Measurements from ENCODE around the gene ATF6.

ATF6 gene

DNA sequence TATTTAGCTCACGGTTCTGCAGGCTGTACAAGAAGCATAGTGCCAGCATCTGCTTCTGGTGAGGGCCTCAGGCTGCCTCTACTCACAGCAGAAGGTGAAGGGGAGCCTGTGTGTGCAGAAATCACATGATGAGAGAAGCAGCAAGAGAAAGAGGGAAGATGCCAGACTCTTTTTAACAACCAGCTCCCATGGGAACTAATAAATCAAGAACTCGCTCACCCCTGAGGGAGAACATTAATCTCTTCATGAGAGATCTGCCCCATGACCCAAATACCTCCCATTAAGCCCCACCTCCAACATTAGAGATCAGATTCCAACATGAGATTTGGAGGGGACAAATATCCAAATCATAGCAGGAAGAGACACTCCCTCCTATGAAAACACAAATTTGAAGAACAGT, 183.4 kb downstream of the ATF6 start:
- no peak for TF ChIP-seq MYC (IDR thresholded peaks at IDR 0.05; ENCODE audit: low read depth, low read length)
- TF ChIP-seq, protein P1, sequence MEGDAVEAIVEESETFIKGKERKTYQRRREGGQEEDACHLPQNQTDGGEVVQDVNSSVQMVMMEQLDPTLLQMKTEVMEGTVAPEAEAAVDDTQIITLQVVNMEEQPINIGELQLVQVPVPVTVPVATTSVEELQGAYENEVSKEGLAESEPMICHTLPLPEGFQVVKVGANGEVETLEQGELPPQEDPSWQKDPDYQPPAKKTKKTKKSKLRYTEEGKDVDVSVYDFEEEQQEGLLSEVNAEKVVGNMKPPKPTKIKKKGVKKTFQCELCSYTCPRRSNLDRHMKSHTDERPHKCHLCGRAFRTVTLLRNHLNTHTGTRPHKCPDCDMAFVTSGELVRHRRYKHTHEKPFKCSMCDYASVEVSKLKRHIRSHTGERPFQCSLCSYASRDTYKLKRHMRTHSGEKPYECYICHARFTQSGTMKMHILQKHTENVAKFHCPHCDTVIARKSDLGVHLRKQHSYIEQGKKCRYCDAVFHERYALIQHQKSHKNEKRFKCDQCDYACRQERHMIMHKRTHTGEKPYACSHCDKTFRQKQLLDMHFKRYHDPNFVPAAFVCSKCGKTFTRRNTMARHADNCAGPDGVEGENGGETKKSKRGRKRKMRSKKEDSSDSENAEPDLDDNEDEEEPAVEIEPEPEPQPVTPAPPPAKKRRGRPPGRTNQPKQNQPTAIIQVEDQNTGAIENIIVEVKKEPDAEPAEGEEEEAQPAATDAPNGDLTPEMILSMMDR (IDR thresholded peaks at IDR 0.05; ENCODE audit: low read depth, low read length), result no peak
- TF ChIP-seq, protein P2, sequence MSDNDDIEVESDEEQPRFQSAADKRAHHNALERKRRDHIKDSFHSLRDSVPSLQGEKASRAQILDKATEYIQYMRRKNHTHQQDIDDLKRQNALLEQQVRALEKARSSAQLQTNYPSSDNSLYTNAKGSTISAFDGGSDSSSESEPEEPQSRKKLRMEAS (IDR thresholded peaks at IDR 0.05; ENCODE audit: low read depth, low read length), result no peak
- no peak for TF ChIP-seq POLR2A (IDR thresholded peaks at IDR 0.05; ENCODE audit: extremely low read depth, insufficient read length)
- H3K4me3 ChIP-seq (ENCODE audit: low read depth, low read length), result no peak overlapping the region
- no peak for DNase-seq (ENCODE audit: low read depth)

DNA sequence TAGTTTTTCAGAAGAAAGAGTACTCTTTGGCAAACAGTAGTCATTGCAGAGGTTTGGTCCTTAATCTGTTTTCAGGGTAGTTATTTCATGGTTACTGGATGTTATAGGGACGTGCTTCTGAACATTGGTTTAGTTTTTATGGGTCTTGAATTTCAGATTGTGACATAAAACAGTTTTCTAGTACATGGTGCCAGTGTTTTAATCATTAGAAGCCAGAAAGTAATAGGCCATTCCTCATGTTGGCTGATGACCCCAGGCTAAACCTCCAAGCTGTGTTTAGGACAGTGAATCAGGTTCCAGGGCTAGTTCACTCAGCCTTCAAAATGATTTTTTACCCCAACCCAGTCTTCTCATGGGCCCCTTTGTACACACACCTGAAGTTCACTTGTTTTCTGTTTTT, 184.3 kb downstream of the ATF6 start:
- DNase-seq (ENCODE audit: low read depth), result no peak
- no peak overlapping the region for H3K4me3 ChIP-seq (ENCODE audit: low read depth, low read length)
- TF ChIP-seq POLR2A (IDR thresholded peaks at IDR 0.05; ENCODE audit: extremely low read depth, insufficient read length) (no peak), MYC (IDR thresholded peaks at IDR 0.05; ENCODE audit: low read depth, low read length) (no peak)
- TF ChIP-seq, protein P1 (IDR thresholded peaks at IDR 0.05; ENCODE audit: low read depth, low read length), result no peak
- TF ChIP-seq, protein P2 (IDR thresholded peaks at IDR 0.05; ENCODE audit: low read depth, low read length), result no peak

DNA sequence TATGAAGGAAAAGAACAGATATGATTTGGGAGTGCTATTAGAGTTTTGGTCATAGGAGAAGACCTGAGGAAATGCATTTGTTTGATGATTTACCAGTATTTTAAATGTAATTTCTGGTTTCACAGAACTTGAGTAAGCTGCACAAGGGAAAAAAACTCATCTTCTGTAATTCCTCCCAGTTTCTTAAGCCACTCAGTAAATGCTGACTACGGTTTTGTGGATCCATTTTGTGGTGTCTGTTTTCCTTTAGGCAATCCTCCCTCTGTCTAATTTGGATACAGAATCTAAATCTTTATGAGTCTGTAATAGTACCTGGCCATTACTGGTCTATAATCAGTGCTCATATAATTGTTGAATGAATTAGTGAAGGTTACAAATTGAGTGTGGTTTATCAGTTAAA, 185.5 kb downstream of the ATF6 start:
- DNase-seq (ENCODE audit: low read depth), result no peak
- TF ChIP-seq POLR2A (IDR thresholded peaks at IDR 0.05; ENCODE audit: extremely low read depth, insufficient read length), result no peak
- TF ChIP-seq, protein P2 (IDR thresholded peaks at IDR 0.05; ENCODE audit: low read depth, low read length), result no peak
- TF ChIP-seq, protein P1 (IDR thresholded peaks at IDR 0.05; ENCODE audit: low read depth, low read length), result no peak
- TF ChIP-seq MYC (IDR thresholded peaks at IDR 0.05; ENCODE audit: low read depth, low read length), result no peak
- H3K4me3 ChIP-seq (ENCODE audit: low read depth, low read length), result no peak overlapping the region

DNA sequence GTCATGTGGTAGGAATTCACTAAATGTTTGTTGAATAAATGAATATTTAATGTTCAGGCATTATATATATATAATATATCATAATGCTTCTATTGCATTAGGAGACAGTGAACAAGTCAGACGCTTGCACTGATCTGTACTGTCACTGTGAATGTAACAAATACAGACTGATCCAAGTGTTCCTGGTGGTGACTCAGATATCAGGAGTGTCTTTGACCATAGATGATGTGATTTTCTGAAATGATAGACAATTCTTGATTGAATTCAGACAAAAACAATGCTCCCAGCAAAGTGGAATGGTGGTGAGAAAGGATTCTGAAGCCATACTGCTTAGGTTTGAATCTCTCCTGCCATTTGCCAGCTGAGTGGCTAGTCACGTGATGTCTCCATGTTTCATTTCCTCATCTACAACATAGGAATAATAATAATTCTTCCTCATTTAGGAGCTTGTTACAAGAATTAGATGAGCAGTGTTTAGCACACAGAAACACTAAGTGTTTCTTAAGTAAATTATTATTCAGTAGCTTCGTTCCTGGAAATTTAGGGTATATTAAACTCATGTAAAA, 186.6 kb downstream of the ATF6 start:
- H3K4me3 ChIP-seq (ENCODE audit: low read depth, low read length), result no peak overlapping the region
- TF ChIP-seq POLR2A (IDR thresholded peaks at IDR 0.05; ENCODE audit: extremely low read depth, insufficient read length) (no peak), MYC (IDR thresholded peaks at IDR 0.05; ENCODE audit: low read depth, low read length) (no peak)
- TF ChIP-seq, protein P2 (IDR thresholded peaks at IDR 0.05; ENCODE audit: low read depth, low read length), result no peak
- TF ChIP-seq, protein P1 (IDR thresholded peaks at IDR 0.05; ENCODE audit: low read depth, low read length), result no peak
- DNase-seq (ENCODE audit: low read depth), result no peak

DNA sequence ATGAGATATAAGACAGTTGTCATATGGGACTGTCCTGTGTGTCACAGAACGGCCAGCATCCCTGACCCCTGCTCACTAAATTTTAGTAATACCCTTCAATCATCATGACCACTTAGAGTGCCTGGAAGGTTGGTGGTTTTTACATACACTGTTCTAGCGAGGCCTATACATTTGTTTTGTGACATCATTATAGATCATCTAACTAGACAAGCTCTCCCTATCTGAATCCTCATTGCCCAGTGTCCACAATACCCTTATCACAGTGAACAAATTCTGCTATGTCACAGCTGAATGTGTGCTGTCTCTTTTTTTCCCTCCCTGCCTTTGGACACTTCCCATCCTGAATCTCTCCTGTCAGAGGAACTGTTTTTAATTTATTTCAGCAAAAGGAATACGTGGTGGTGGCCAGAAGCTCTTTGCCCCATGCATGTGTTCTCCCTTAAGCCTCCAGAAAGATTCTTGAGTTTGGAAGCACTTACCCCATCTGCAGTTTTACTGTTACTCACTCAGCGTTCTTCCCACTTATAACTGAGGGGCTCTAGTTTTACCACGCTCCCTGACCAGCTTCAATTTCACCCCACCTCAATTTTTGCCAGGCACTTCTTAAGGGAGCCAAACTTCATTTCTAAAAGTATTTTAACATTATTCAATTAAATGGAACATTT, 187.3 kb downstream of the ATF6 start:
- no peak overlapping the region for H3K4me3 ChIP-seq (ENCODE audit: low read depth, low read length)
- no peak for DNase-seq (ENCODE audit: low read depth)
- TF ChIP-seq, protein P2 (IDR thresholded peaks at IDR 0.05; ENCODE audit: low read depth, low read length), result no peak
- TF ChIP-seq MYC (IDR thresholded peaks at IDR 0.05; ENCODE audit: low read depth, low read length), result no peak
- TF ChIP-seq, protein P1 (IDR thresholded peaks at IDR 0.05; ENCODE audit: low read depth, low read length), result no peak
- TF ChIP-seq POLR2A (IDR thresholded peaks at IDR 0.05; ENCODE audit: extremely low read depth, insufficient read length), result no peak

All from NB4 (cell line).